A549 (cell line): ENCODE measurements around the gene BMP10. TPM values are rescaled to one million over a fixed set of nuclear protein-coding genes. Genes with fewer than 3 reads are reported as not detected.

Source experiments
- ATAC-seq, 2 experiments: fragments of 200-7000 bp in 1 of 2; fragments of >200 bp in 1 of 2; cut with Nextera tagmentation in 1 of 2; cut with Tn5 transposase in 1 of 2; 3 replicates each; pipeline versions ENCODE4 v1.8.0 to v1.9.1; 2018 to 2020; ENCODE audit warnings: mild to moderate bottlenecking in 1 of 2, moderate library complexity in 1 of 2
- CTCF ChIA-PET: fragments of 300-600 bp; sonication (Branson Sonifier 250); formaldehyde crosslinking; extraction: SDS; loops from one replicate; lab custom pipeline; 2021; ENCODE audit warnings: antibody characterized with exemption, inconsistent platforms; lab: Yijun Ruan, JAX
- POLR2A ChIA-PET: fragments of 350-600 bp; formaldehyde crosslinking; extraction: SDS; loops from one replicate; lab custom pipeline; 2021; ENCODE audit warnings: antibody characterized with exemption, inconsistent platforms; lab: Yijun Ruan, JAX
- DNase-seq, 2 experiments: peaks; one replicate each; pipeline versions ENCODE4 v3.0.0 to v3.0.0-alpha.2; 2011 to 2016; ENCODE audit warnings: low read depth in 1 of 2, low spot score in 1 of 2
- FAIRE-seq: peaks from 2 replicates; lab custom pipeline; 2011; peaks lifted over from hg19 to GRCh38; lab: Jason Lieb, UNC
- H3K27ac ChIP-seq, 2 experiments: fragments of >200 bp; sonication (Bioruptor Twin); formaldehyde crosslinking; 3 replicates each; pipeline ENCODE4 v1.5.1; 2016 to 2017
- H3K4me1 ChIP-seq: fragments of >200 bp; sonication (Bioruptor Twin); formaldehyde crosslinking; 3 replicates; pipeline ENCODE4 v1.6.1; 2016
- H3K4me2 ChIP-seq: fragments of >200 bp; sonication (Bioruptor Twin); formaldehyde crosslinking; 3 replicates; pipeline ENCODE4 v1.6.1; 2016
- H3K4me3 ChIP-seq: fragments of >200 bp; sonication (Bioruptor Twin); formaldehyde crosslinking; 3 replicates; pipeline ENCODE4 v1.5.1; 2016
- H3K9me3 ChIP-seq: fragments of >200 bp; sonication (Bioruptor Twin); formaldehyde crosslinking; 3 replicates; pipeline ENCODE4 v1.6.1; 2016
- ATOH8 ChIP-seq: fragments of 250-450 bp; sonication (Bioruptor Pico); IDR thresholded peaks from 2 replicates; pipeline ENCODE4 v1.5.0; 2020; ENCODE audit warnings: low read depth, mild to moderate bottlenecking, moderate library complexity
- BCL3 ChIP-seq: fragments of >200 bp; sonication (Bioruptor Twin); formaldehyde crosslinking; IDR thresholded peaks from 3 replicates; pipeline ENCODE4 v1.6.1; 2016
- BHLHE40 ChIP-seq: IDR thresholded peaks from 2 replicates; pipeline ENCODE4 v1.6.1; 2012; ENCODE audit warnings: low read depth, low read length, inconsistent platforms
- CBX8 ChIP-seq: fragments of 200-600 bp; sonication (generic); IDR thresholded peaks from 2 replicates; pipeline ENCODE4 v1.6.1; 2016
- CEBPB ChIP-seq, 2 experiments: fragments of >200 bp in 1 of 2; sonication (Bioruptor Twin) in 1 of 2; formaldehyde crosslinking in 1 of 2; IDR thresholded peaks; 2 replicates each; pipeline ENCODE4 v1.6.1; 2012 to 2016
- CHD2 ChIP-seq: fragments of 150-350 bp; IDR thresholded peaks from 2 replicates; pipeline ENCODE4 v1.6.1; 2014; ENCODE audit warnings: low read length; ENCODE audit not compliant: partially characterized antibody
- E2F6 ChIP-seq: IDR thresholded peaks from 2 replicates; pipeline ENCODE4 v1.6.1; 2012; ENCODE audit warnings: low read depth, borderline replicate concordance
- EHMT2 ChIP-seq: fragments of 200-600 bp; sonication (generic); IDR thresholded peaks from 2 replicates; pipeline ENCODE4 v1.6.1; 2016; ENCODE audit warnings: antibody characterized with exemption, low read depth, mild to moderate bottlenecking, moderate library complexity
- EP300 ChIP-seq, 2 experiments: fragments of >200 bp; sonication (Bioruptor Twin); formaldehyde crosslinking; IDR thresholded peaks; 2 replicates in 1 of 2; 3 replicates in 1 of 2; pipeline ENCODE4 v1.6.1; 2016 to 2017
- ESRRA ChIP-seq: fragments of 150-350 bp; IDR thresholded peaks from 2 replicates; pipeline ENCODE4 v1.6.1; 2014; ENCODE audit warnings: mild to moderate bottlenecking, low read length, borderline replicate concordance
- FOSB ChIP-seq: fragments of 250-450 bp; sonication (Bioruptor Pico); IDR thresholded peaks from 2 replicates; pipeline ENCODE4 v1.5.0; 2020; ENCODE audit warnings: mild to moderate bottlenecking, moderate library complexity
- HDAC2 ChIP-seq: fragments of 200-600 bp; sonication (generic); IDR thresholded peaks from 2 replicates; pipeline ENCODE4 v1.6.1; 2016
- HES2 ChIP-seq: fragments of >200 bp; sonication (Bioruptor Twin); formaldehyde crosslinking; IDR thresholded peaks from 2 replicates; pipeline ENCODE4 v1.6.1; 2016
- HMGXB4 ChIP-seq: fragments of 250-450 bp; sonication (Bioruptor Pico); IDR thresholded peaks from 2 replicates; pipeline ENCODE4 v1.5.0; 2021; ENCODE audit warnings: mild to moderate bottlenecking, moderate library complexity, borderline replicate concordance
- HOXA7 ChIP-seq: fragments of 250-450 bp; sonication (Bioruptor Pico); IDR thresholded peaks from 2 replicates; pipeline ENCODE4 v1.5.0; 2020; ENCODE audit warnings: mild to moderate bottlenecking, moderate library complexity
- JUNB ChIP-seq: fragments of >200 bp; sonication (Bioruptor Twin); formaldehyde crosslinking; IDR thresholded peaks from 2 replicates; pipeline ENCODE4 v1.6.1; 2016
- KDM1A ChIP-seq: fragments of 200-600 bp; sonication (generic); IDR thresholded peaks from 2 replicates; pipeline ENCODE4 v1.6.1; 2016; ENCODE audit warnings: low read depth, mild to moderate bottlenecking
- MYC ChIP-seq: IDR thresholded peaks from 2 replicates; pipeline ENCODE4 v1.6.1; 2012; ENCODE audit warnings: mild to moderate bottlenecking, inconsistent platforms, low read length, improper control_type of control experiment, borderline replicate concordance
- NFE2L2 ChIP-seq: fragments of 150-350 bp; conservative IDR thresholded peaks from 2 replicates; pipeline ENCODE4 v1.6.1; 2014; ENCODE audit warnings: low read length
- PBX3 ChIP-seq: IDR thresholded peaks from 2 replicates; pipeline ENCODE4 v1.6.1; 2012
- PHF8 ChIP-seq: fragments of 200-600 bp; sonication (generic); IDR thresholded peaks from 2 replicates; pipeline ENCODE4 v1.6.1; 2016; ENCODE audit warnings: low read depth, mild to moderate bottlenecking, antibody characterized with exemption, moderate library complexity, borderline replicate concordance
- POLR2A ChIP-seq: IDR thresholded peaks from 2 replicates; pipeline ENCODE4 v1.6.1; 2012; ENCODE audit warnings: mild to moderate bottlenecking, low read length
- POLR2AphosphoS2 ChIP-seq: conservative IDR thresholded peaks from 2 replicates; pipeline ENCODE4 v1.6.1; 2012; ENCODE audit warnings: low read length, improper control_type of control experiment, inconsistent platforms
- RARB ChIP-seq: fragments of 250-450 bp; sonication (Bioruptor Pico); IDR thresholded peaks from 2 replicates; pipeline ENCODE4 v1.8.0; 2021; ENCODE audit warnings: mild to moderate bottlenecking, moderate library complexity
- RCOR1 ChIP-seq: fragments of 150-350 bp; IDR thresholded peaks from 2 replicates; pipeline ENCODE4 v1.6.1; 2014; ENCODE audit warnings: antibody characterized with exemption, low read length, low read depth
- SREBF2 ChIP-seq: fragments of 450-650 bp; IDR thresholded peaks from 2 replicates; pipeline ENCODE4 v1.6.1; 2014; ENCODE audit warnings: mild to moderate bottlenecking, moderate library complexity
- TP53 ChIP-seq: fragments of 250-450 bp; sonication (Bioruptor Pico); IDR thresholded peaks from 2 replicates; pipeline ENCODE4 v1.5.0; 2021; ENCODE audit warnings: mild to moderate bottlenecking, moderate library complexity
- USF2 ChIP-seq: fragments of 450-650 bp; IDR thresholded peaks from 2 replicates; pipeline ENCODE4 v1.6.1; 2014; ENCODE audit warnings: antibody characterized with exemption
- ZC3H11A ChIP-seq: fragments of 450-650 bp; IDR thresholded peaks from 2 replicates; pipeline ENCODE4 v1.6.1; 2014; ENCODE audit warnings: antibody characterized with exemption, mild to moderate bottlenecking
- whole genome bisulfite sequencing: methylation state at CpG from one replicate; pipeline ENCODE4 v1.1.6; 2017; ENCODE audit errors: missing lambda C conversion rate; 5-methylcytosine and 5-hydroxymethylcytosine counted together
- polyA plus RNA-seq, 4 experiments: library from polyadenylated mRNA; depleted of rRNA in 3 of 4; stranded (reverse); fragments of >200 nt; fragmentation: RNase III in 1 of 4; extraction: RNeasy Plus Mini Kit Qiagen cat#74134 plus additional on column Dnase treatment in 1 of 4; gene quantifications; 2 replicates in 3 of 4; 3 replicates in 1 of 4; pipeline ENCODE4 v1.2.3, GENCODE V29; 2011 to 2017

The BMP10 gene
- polyA plus RNA-seq, 2 of the 4 experiments (the other 2 are of a cell fraction), result not detected

GRCh38 chr2:68906716-68907115, 35.5 kb upstream of the BMP10 start:
- TF ChIP-seq HES2 (no peak), ESRRA (no peak), FOSB (CRISPR knock-in tag) (no peak), HOXA7 (CRISPR knock-in tag) (no peak), RARB (CRISPR knock-in tag) (no peak), POLR2AphosphoS2 (no peak), HMGXB4 (CRISPR knock-in tag) (no peak), MYC (no peak), EP300 (IDR thresholded peaks at IDR 0.05) (no peak), BHLHE40 (no peak), ATOH8 (CRISPR knock-in tag) (no peak)
- FAIRE-seq (no peak), ATAC-seq (no peak), DNase-seq (no peak)
- Histone ChIP-seq H3K4me2 (no peak overlapping the region), H3K9me3 (peaks cover 17% of the 10 kb centered on the region), H3K4me1 (peaks cover 25% of the 10 kb centered on the region), H3K4me3 (no peak overlapping the region), H3K27ac (peak overlapping the region in 1 of 2 experiments; percentile 59; a peak in 2 of 6 replicates)
- ChIA-PET POLR2A (no interaction called here), CTCF (interaction anchor here (1.1 to 4.9 kb wide), 8 partner anchors 10 to 443 kb away, joined by 3 to 44 read pairs (median 8); no protein-coding TSS in a partner anchor)
- 83% methylated on average over 3 of the region's 3 CpGs for WGBS

- POLR2A ChIA-PET, result no interaction called here
- WGBS, result 65% methylated on average over 2 of the region's 2 CpGs
Measured at GRCh38 chr2:68905116-68905515, 33.9 kb upstream of the BMP10 start.

GRCh38 chr2:68901561-68901960, 30.4 kb upstream of the BMP10 start:
- Histone ChIP-seq H3K4me2 (no peak overlapping the region), H3K4me3 (no peak overlapping the region), H3K27ac (no peak overlapping the region)
- DNase-seq, result no peak
- TF ChIP-seq BCL3, result no peak
- no peak for TF ChIP-seq SREBF2
- no peak for TF ChIP-seq CHD2
- TF ChIP-seq PHF8, result no peak
- no peak for TF ChIP-seq MYC
- TF ChIP-seq HDAC2, result no peak
- TF ChIP-seq EHMT2, result no peak
- no peak for TF ChIP-seq KDM1A
- TF ChIP-seq POLR2A, result no peak
- no peak for TF ChIP-seq HOXA7 (CRISPR knock-in tag)
- no peak for TF ChIP-seq PBX3
- TF ChIP-seq RCOR1, result no peak
- no peak for TF ChIP-seq E2F6
- TF ChIP-seq CBX8, result no peak
- TF ChIP-seq, all 56 proteins: peak for 0
- ChIA-PET CTCF (interaction anchor here (0.8 to 2.2 kb wide), 3 partner anchors 23 to 187 kb away, joined by 3 to 7 read pairs (median 5); no protein-coding TSS in a partner anchor), POLR2A (no interaction called here)
- Histone ChIP-seq H3K9me3 (peaks cover 19% of the 10 kb centered on the region), H3K4me1 (no peaks in the 10 kb centered on the region)
- no peak for FAIRE-seq
- WGBS, result 51% methylated on average over 1 of the region's 1 CpG
- no peak for ATAC-seq

More at GRCh38 chr2:68905116-68905515, 33.9 kb upstream of the BMP10 start:
- Histone ChIP-seq H3K9me3 (peaks cover 24% of the 10 kb centered on the region), H3K27ac (no peak overlapping the region)
- CTCF ChIA-PET, result interaction anchor here (1.2 kb wide), 1 partner anchor 153 kb away, joined by 5 read pairs; no protein-coding TSS in a partner anchor
- no peak for TF ChIP-seq POLR2AphosphoS2
- TF ChIP-seq TP53, result no peak
- no peak for TF ChIP-seq RCOR1
- no peak for TF ChIP-seq HDAC2
- TF ChIP-seq CEBPB (IDR thresholded peaks at IDR 0.05), result no peak
- no peak for TF ChIP-seq USF2
- TF ChIP-seq EP300 (IDR thresholded peaks at IDR 0.05), result no peak
- TF ChIP-seq ZC3H11A, result no peak
- no peak for TF ChIP-seq JUNB
- TF ChIP-seq NFE2L2, result no peak
- TF ChIP-seq, all 56 proteins: peak for 0
- DNase-seq (no peak), FAIRE-seq (no peak), ATAC-seq (no peak)
- H3K4me2 ChIP-seq, result no peak overlapping the region
- peaks cover 25% of the 10 kb centered on the region for H3K4me1 ChIP-seq
- no peak overlapping the region for H3K4me3 ChIP-seq
